Body of pancreas (tissue), 4 donors: ENCODE measurements around the gene DPP8.

ENCODE experiments used
- CTCF ChIP-seq, 7 experiments: fragments of 450-650 bp in 4 of 7; fragments of 200-600 bp in 3 of 7; sonication (generic) in 3 of 7; IDR thresholded peaks; one replicate each; pipeline ENCODE4 v1.5.1; 2016 to 2019; ENCODE audit warnings: antibody characterized with exemption in 7 of 7
- POLR2A ChIP-seq, 3 donors: fragments of 450-650 bp; IDR thresholded peaks; one replicate each; pipeline ENCODE4 v1.6.1; 2016; ENCODE audit warnings: antibody characterized with exemption in 3 of 3, mild to moderate bottlenecking in 2 of 3

GRCh38 chr15:65413051-65413759, 104.3 kb downstream of the DPP8 start:
- TF ChIP-seq CTCF (IDR thresholded peaks at IDR 0.05) (no peak), POLR2A (IDR thresholded peaks at IDR 0.05) (no peak)
